22Rv1 (cell line): Measurements from ENCODE around the gene GALT.
"Not testable (repeated sequence)": the region's sequence is repeated elsewhere in the genome, so short reads cannot be mapped to it uniquely, and the experiment has no call there.

Source experiments
- H3K27ac ChIP-seq: fragments of 450-650 bp; 2 replicates; pipeline ENCODE4 v1.5.1; 2017
- ZFX ChIP-seq: fragments of 450-650 bp; IDR thresholded peaks from 2 replicates; pipeline ENCODE4 v1.6.1; 2017; ENCODE audit warnings: antibody characterized with exemption, borderline replicate concordance
- TF ChIP-seq, protein P1 (sequence below): fragments of 450-650 bp; IDR thresholded peaks from 2 replicates; pipeline ENCODE4 v1.5.1; 2017; ENCODE audit warnings: mild to moderate bottlenecking

GALT gene

DNA sequence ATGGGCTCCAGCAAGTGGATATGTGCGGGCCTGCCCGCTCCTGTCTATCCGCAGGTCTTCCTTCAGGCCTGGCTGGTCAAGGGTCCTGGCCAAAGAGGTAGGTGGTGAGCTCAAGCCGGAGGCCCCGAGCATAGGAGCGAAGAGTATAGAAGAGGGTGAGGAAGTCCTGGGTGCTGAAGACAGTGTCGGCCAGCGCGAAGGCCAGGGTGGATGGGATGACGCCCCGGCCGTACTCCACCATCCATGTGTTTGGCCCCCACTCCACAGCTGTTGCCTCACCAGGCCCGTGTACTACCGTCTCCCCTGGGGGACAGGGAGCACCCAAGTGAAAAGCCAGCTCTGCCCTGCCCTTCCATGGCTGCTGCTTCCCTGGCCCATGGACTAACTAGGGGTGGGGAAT is 10.9 kb upstream of the GALT start:
- H3K27ac ChIP-seq: peak overlapping the region; percentile 91
- TF ChIP-seq, protein P1, sequence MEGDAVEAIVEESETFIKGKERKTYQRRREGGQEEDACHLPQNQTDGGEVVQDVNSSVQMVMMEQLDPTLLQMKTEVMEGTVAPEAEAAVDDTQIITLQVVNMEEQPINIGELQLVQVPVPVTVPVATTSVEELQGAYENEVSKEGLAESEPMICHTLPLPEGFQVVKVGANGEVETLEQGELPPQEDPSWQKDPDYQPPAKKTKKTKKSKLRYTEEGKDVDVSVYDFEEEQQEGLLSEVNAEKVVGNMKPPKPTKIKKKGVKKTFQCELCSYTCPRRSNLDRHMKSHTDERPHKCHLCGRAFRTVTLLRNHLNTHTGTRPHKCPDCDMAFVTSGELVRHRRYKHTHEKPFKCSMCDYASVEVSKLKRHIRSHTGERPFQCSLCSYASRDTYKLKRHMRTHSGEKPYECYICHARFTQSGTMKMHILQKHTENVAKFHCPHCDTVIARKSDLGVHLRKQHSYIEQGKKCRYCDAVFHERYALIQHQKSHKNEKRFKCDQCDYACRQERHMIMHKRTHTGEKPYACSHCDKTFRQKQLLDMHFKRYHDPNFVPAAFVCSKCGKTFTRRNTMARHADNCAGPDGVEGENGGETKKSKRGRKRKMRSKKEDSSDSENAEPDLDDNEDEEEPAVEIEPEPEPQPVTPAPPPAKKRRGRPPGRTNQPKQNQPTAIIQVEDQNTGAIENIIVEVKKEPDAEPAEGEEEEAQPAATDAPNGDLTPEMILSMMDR: no peak
- TF ChIP-seq ZFX: no peak

DNA sequence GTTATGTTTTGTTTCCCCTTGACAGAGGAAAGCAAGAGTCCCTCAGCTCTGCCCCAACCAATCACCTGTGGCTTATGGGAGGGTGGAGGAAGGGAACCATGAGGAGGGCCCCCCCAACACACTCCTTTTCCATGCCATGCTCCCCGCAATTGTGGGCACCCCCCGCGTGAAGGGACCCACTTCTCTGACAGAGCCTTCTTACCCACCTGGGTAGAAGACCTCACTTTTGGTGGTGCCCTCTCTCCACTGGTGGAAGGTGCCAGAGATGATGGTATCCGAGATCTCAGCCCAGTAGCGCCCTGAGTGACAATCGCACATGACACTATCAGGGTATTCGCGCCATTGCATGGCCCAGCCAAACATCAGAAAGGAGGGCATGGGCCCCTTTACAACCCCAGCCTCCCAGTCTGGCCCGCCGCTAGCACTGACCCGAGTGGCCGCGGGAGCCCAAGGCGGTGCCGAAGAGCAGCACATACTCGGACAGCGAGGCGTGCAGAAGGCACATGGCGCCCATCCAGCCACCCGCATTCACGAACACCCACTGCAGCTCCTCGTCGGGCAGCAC is 9.6 kb upstream of the GALT start:
- peak overlapping the region; percentile 91 for H3K27ac ChIP-seq
- TF ChIP-seq, protein P1: no peak
- TF ChIP-seq ZFX: no peak

DNA sequence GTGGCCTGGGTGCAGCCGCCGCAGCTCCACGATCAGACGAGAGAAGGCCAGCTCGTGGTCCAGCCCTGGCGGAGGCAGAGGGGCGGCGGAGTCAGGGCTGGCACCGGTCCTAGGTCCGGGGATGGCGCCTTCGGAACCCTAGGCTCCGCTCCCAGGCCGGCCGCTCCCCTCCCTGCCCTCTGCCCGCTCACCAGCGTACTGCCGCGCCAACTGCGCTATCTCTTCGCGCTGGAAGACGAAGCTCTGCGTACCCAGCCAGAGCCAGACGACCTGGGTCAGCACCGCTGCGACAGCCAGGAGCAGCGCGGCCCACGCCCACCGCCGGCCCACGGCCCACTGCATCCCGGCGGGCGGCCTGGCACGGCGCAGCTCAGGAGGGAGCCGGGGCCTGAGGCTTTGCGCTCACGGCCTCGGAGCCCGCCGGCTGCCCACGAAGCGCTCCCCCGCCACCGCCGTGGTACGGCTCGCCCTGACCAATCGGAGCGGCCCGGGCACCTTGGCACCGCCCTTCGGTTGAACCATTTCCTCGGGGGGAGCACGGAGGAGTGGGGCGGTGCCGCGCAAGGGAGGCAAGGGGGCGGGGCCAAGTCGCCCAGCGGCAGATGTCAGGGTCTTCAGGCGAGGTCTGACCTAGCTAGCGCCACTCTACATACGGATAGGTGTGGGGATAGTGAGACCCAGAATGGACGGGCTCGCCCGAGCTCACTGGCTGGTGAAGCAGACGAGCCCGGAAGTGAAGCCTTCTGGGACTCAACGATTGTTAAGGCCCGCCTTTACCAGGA is 8.9 kb upstream of the GALT start, which contains the start of gene SIGMAR1:
TSS of gene SIGMAR1 (minus strand) at position 432 of the 782 bp plus-strand sequence. CDS start at position 342, 90 bp downstream.
- peak within 1 kb of the TSS; percentile 91 for H3K27ac ChIP-seq
- peak; percentile 44; the same call in 1 of the 2 replicates for TF ChIP-seq ZFX
- TF ChIP-seq, protein P1: no peak

DNA sequence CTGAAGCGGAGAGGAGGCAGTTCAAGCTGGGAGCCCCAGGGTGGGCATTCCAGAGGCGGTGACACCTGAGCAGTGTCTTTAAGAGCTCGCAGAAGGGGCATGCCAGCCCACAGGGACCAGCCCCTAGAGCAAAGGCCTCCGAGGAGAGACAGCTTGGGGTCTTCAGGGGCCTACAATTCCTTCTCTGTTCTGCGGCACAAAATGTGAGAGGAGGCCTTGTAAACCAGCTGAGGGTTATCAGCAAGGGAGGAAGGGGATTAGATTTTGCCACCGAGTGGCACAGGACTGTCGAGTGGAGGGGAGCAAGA is 8.4 kb upstream of the GALT start:
- no peak for TF ChIP-seq ZFX
- TF ChIP-seq, protein P1: no peak
- peak overlapping the region; percentile 91 for H3K27ac ChIP-seq

DNA sequence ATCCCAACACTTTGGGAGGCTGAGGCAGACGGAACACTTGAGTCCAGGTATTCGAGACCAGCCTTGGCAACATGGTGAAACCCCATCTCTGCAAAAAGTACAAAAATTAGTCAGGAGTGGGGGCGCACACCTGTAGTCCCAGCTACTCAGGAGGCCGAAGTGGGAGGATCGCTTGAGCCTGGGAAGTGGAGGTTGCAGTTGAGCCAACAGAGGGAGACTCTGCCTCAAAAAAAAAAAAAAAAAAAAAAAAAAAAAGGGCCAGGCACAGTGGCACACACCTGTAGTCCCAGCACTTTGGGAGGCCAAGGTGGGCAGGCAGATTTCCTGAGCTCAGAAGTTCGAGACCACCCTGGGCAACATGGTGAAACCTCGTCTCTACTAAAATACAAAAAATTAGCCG is 7.2 kb upstream of the GALT start:
- H3K27ac ChIP-seq: not testable (repeated sequence)

DNA sequence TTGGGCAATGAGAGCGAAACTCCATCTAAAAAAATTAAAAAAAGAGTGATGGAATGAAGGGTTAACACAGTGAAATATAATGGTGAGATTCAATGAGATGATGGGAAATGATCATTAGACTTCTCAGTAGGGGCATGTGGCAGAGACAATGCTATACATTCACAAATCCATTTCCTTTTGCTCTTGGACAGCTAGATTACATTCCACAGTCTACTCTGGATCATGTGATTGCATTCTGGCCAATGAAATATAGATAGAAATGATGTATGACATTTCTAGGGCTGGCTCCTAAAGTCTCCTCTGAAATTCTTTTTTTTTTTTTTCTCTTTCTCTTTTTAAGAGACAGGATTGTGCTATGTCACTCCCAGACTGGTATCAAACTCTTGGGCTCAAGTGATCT is 3.8 kb upstream of the GALT start:
- TF ChIP-seq, protein P1: no peak
- TF ChIP-seq ZFX: no peak
- no peak overlapping the region for H3K27ac ChIP-seq

DNA sequence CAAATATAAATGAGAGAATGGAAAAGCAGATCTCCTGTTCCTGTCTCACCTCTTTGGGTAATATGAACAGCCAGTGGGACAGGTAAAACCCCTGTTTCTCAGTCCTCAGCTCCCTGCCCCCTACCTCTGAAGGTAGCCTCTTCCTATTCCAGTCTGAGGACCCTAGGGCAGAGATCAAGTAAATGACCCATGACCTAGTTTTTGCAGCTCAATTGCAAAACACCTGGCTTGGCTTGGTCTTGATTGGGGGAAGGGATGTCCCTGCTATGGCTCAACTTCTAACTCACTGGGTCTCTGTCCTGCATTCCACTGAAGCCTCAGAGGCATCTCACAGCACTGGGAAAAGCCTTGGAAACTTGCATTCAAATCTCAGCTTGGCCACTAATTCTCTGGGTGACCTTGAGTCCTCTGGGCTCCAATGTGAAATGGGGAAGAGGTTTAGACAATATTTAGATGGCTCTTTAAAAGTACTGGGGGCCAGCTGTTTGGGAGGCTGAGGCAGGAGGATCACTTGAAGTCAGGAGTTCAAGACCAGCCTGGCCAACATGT is 1.6 kb upstream of the GALT start:
- no peak for TF ChIP-seq ZFX
- TF ChIP-seq, protein P1: no peak
- 0 out of 2 replicates have a peak overlapping the region, but pooled peaks have one; percentile 10 for H3K27ac ChIP-seq
